WERI-Rb-1 (cell line): ENCODE results near the gene TRABD2B.

ENCODE experiments used
- DNase-seq: peaks from one replicate; pipeline ENCODE4 v3.0.0-alpha.2; 2020
- H3K27ac ChIP-seq: fragments of 250-450 bp; sonication (Bioruptor Pico); 2 replicates; pipeline ENCODE4 v1.5.1; 2020; ENCODE audit warnings: mild to moderate bottlenecking, moderate library complexity
- H3K27me3 ChIP-seq: fragments of 250-450 bp; sonication (Bioruptor Pico); 2 replicates; pipeline ENCODE4 v1.5.1; 2021; ENCODE audit warnings: mild to moderate bottlenecking, low read depth, moderate library complexity; ENCODE audit not compliant: insufficient read depth, severe bottlenecking
- H3K36me3 ChIP-seq: fragments of 250-450 bp; sonication (Bioruptor Pico); 2 replicates; pipeline ENCODE4 v1.5.1; 2020; ENCODE audit warnings: mild to moderate bottlenecking, moderate library complexity
- H3K4me3 ChIP-seq: 2 replicates; pipeline ENCODE4 v1.5.1; 2011; ENCODE audit warnings: low read depth, mild to moderate bottlenecking, control low read depth, low read length
- H3K9me3 ChIP-seq: fragments of 250-450 bp; sonication (Bioruptor Pico); 2 replicates; pipeline ENCODE4 v1.5.1; 2021; ENCODE audit warnings: mild to moderate bottlenecking, moderate library complexity; ENCODE audit not compliant: severe bottlenecking
- CTCF ChIP-seq: IDR thresholded peaks from 2 replicates; pipeline ENCODE4 v1.5.1; 2011; ENCODE audit warnings: low read depth, mild to moderate bottlenecking, control low read depth, inconsistent platforms, low read length

The TRABD2B gene

GRCh38 chr1:47927165-47927564 lies 70.0 kb downstream of the TRABD2B start:
- Histone ChIP-seq H3K27me3 (no peaks in the 10 kb centered on the region), H3K36me3 (no peaks in the 10 kb centered on the region), H3K4me3 (no peak overlapping the region), H3K27ac (no peak overlapping the region), H3K9me3 (no peaks in the 10 kb centered on the region)
- no peak for TF ChIP-seq CTCF
- DNase-seq = no peak

- Histone ChIP-seq H3K36me3 (no peaks in the 10 kb centered on the region), H3K27me3 (no peaks in the 10 kb centered on the region), H3K4me3 (no peak overlapping the region), H3K27ac (no peak overlapping the region), H3K9me3 (no peaks in the 10 kb centered on the region)
- no peak for TF ChIP-seq CTCF
- no peak for DNase-seq
These were observed 70.7 kb downstream of the TRABD2B start for GRCh38 chr1:47926461-47926999.

GRCh38 chr1:47924270-47925048 lies 72.7 kb downstream of the TRABD2B start:
- Histone ChIP-seq H3K27ac (no peak overlapping the region), H3K36me3 (no peaks in the 10 kb centered on the region), H3K27me3 (no peaks in the 10 kb centered on the region), H3K4me3 (no peak overlapping the region), H3K9me3 (no peaks in the 10 kb centered on the region)
- no peak for TF ChIP-seq CTCF
- no peak for DNase-seq

GRCh38 chr1:47921935-47922415 lies 75.2 kb downstream of the TRABD2B start:
- Histone ChIP-seq H3K27ac (no peak overlapping the region), H3K27me3 (no peaks in the 10 kb centered on the region), H3K9me3 (no peaks in the 10 kb centered on the region), H3K36me3 (no peaks in the 10 kb centered on the region), H3K4me3 (no peak overlapping the region)
- DNase-seq = peak; percentile 16
- TF ChIP-seq CTCF = no peak

GRCh38 chr1:47919113-47919833 lies 77.9 kb downstream of the TRABD2B start:
- H3K36me3 ChIP-seq = no peaks in the 10 kb centered on the region
- no peak overlapping the region for H3K4me3 ChIP-seq
- no peaks in the 10 kb centered on the region for H3K27me3 ChIP-seq
- no peak overlapping the region for H3K27ac ChIP-seq
- H3K9me3 ChIP-seq = no peaks in the 10 kb centered on the region
- DNase-seq = no peak
- TF ChIP-seq CTCF = no peak
